ENCODE results near the gene REEP6.

The REEP6 gene

GRCh38 chr19:1457031-1457739 is 33.8 kb upstream of the REEP6 start:
- POLR2A ChIA-PET: no interaction called here
- peaks cover 0 to 64% (median 25%) of the 10 kb centered on the region in 5 experiments for H3K27me3 ChIP-seq (replicated peaks in 2 of 5; ENCODE audit: control insufficient read depth in 4 of 5, insufficient read depth in 5 of 5, low read length in 4 of 5)
- H3K27ac ChIP-seq (ENCODE audit: insufficient read depth in 1 of 2, low read depth in 1 of 2, low read length in 2 of 2, poor library complexity in 1 of 2, severe bottlenecking in 2 of 2): no peak overlapping the region
- no peaks in the 10 kb centered on the region for H3K9me3 ChIP-seq (ENCODE audit: control extremely low read depth in 1 of 5, control insufficient read depth in 4 of 5, insufficient read depth in 2 of 5, low read depth in 1 of 5, low read length in 4 of 5)
- peaks cover 0 to 35% (median 24%) of the 10 kb centered on the region in 4 experiments for H3K4me1 ChIP-seq (ENCODE audit: control extremely low read depth in 1 of 4, control insufficient read depth in 4 of 4, insufficient read depth in 4 of 4, low read length in 3 of 4)
- 18% methylated on average over 43 of the region's 48 CpGs for WGBS (ENCODE audit: insufficient coverage)
- CTCF ChIA-PET: interaction anchor here (2.6 to 7.3 kb wide), 3 partner anchors 10 to 16 kb away, joined by 6 to 49 read pairs (median 15); no protein-coding TSS in a partner anchor
- H3K36me3 ChIP-seq (ENCODE audit: control insufficient read depth in 4 of 4, insufficient read depth in 4 of 4, low read length in 3 of 4): peaks cover 0 to 3% (median 0%) of the 10 kb centered on the region in 4 experiments
- no peak for DNase-seq
- no peak overlapping the region for H3K4me3 ChIP-seq (ENCODE audit: control insufficient read depth in 1 of 7, extremely low read depth in 1 of 7, insufficient read depth in 4 of 7, low read depth in 2 of 7, low read length in 6 of 7)

GRCh38 chr19:1457892-1458291 is 33.1 kb upstream of the REEP6 start:
- CTCF ChIA-PET: interaction anchor here (1.0 to 7.3 kb wide), 4 partner anchors 9 to 15 kb away, joined by 3 to 49 read pairs (median 10); no protein-coding TSS in a partner anchor
- peaks cover 0 to 35% (median 24%) of the 10 kb centered on the region in 4 experiments for H3K4me1 ChIP-seq (ENCODE audit: control extremely low read depth in 1 of 4, control insufficient read depth in 4 of 4, insufficient read depth in 4 of 4, low read length in 3 of 4)
- H3K36me3 ChIP-seq (ENCODE audit: control insufficient read depth in 4 of 4, insufficient read depth in 4 of 4, low read length in 3 of 4): peaks cover 0 to 3% (median 0%) of the 10 kb centered on the region in 4 experiments
- no peak overlapping the region for H3K4me3 ChIP-seq (ENCODE audit: control insufficient read depth in 1 of 7, extremely low read depth in 1 of 7, insufficient read depth in 4 of 7, low read depth in 2 of 7, low read length in 6 of 7)
- H3K27ac ChIP-seq (ENCODE audit: insufficient read depth in 1 of 2, low read depth in 1 of 2, low read length in 2 of 2, poor library complexity in 1 of 2, severe bottlenecking in 2 of 2): no peak overlapping the region
- POLR2A ChIA-PET: no interaction called here
- peaks cover 0 to 57% (median 25%) of the 10 kb centered on the region in 5 experiments for H3K27me3 ChIP-seq (replicated peaks in 2 of 5; ENCODE audit: control insufficient read depth in 4 of 5, insufficient read depth in 5 of 5, low read length in 4 of 5)
- WGBS (ENCODE audit: insufficient coverage): 91% methylated on average over 16 of the region's 16 CpGs
- no peak for DNase-seq
- H3K9me3 ChIP-seq (ENCODE audit: control extremely low read depth in 1 of 5, control insufficient read depth in 4 of 5, insufficient read depth in 2 of 5, low read depth in 1 of 5, low read length in 4 of 5): no peaks in the 10 kb centered on the region

GRCh38 chr19:1459479-1459878 is 31.5 kb upstream of the REEP6 start:
- Histone ChIP-seq H3K27ac (ENCODE audit: insufficient read depth in 1 of 2, low read depth in 1 of 2, low read length in 2 of 2, poor library complexity in 1 of 2, severe bottlenecking in 2 of 2) (no peak overlapping the region), H3K36me3 (ENCODE audit: control insufficient read depth in 4 of 4, insufficient read depth in 4 of 4, low read length in 3 of 4) (peaks cover 0 to 3% (median 0%) of the 10 kb centered on the region in 4 experiments), H3K9me3 (ENCODE audit: control extremely low read depth in 1 of 5, control insufficient read depth in 4 of 5, insufficient read depth in 2 of 5, low read depth in 1 of 5, low read length in 4 of 5) (no peaks in the 10 kb centered on the region), H3K4me1 (ENCODE audit: control extremely low read depth in 1 of 4, control insufficient read depth in 4 of 4, insufficient read depth in 4 of 4, low read length in 3 of 4) (peaks cover 0 to 25% (median 21%) of the 10 kb centered on the region in 4 experiments), H3K27me3 (replicated peaks in 2 of 5; ENCODE audit: control insufficient read depth in 4 of 5, insufficient read depth in 5 of 5, low read length in 4 of 5) (peaks cover 0 to 46% (median 19%) of the 10 kb centered on the region in 5 experiments), H3K4me3 (ENCODE audit: control insufficient read depth in 1 of 7, extremely low read depth in 1 of 7, insufficient read depth in 4 of 7, low read depth in 2 of 7, low read length in 6 of 7) (no peak overlapping the region)
- ChIA-PET POLR2A (no interaction called here), CTCF (interaction anchor here (3.1 to 7.3 kb wide), 2 partner anchors 8 to 17 kb away, joined by 15 to 49 read pairs; no protein-coding TSS in a partner anchor)
- no peak for DNase-seq
- 86% methylated on average over 6 of the region's 9 CpGs for WGBS (ENCODE audit: insufficient coverage)

- Histone ChIP-seq H3K4me3 (ENCODE audit: control insufficient read depth in 1 of 7, extremely low read depth in 1 of 7, insufficient read depth in 4 of 7, low read depth in 2 of 7, low read length in 6 of 7) (no peak overlapping the region), H3K9me3 (ENCODE audit: control extremely low read depth in 1 of 5, control insufficient read depth in 4 of 5, insufficient read depth in 2 of 5, low read depth in 1 of 5, low read length in 4 of 5) (no peaks in the 10 kb centered on the region), H3K4me1 (ENCODE audit: control extremely low read depth in 1 of 4, control insufficient read depth in 4 of 4, insufficient read depth in 4 of 4, low read length in 3 of 4) (peaks cover 0 to 21% (median 17%) of the 10 kb centered on the region in 4 experiments), H3K27ac (ENCODE audit: insufficient read depth in 1 of 2, low read depth in 1 of 2, low read length in 2 of 2, poor library complexity in 1 of 2, severe bottlenecking in 2 of 2) (no peak overlapping the region), H3K27me3 (replicated peaks in 2 of 5; ENCODE audit: control insufficient read depth in 4 of 5, insufficient read depth in 5 of 5, low read length in 4 of 5) (peaks cover 0 to 51% (median 19%) of the 10 kb centered on the region in 5 experiments), H3K36me3 (ENCODE audit: control insufficient read depth in 4 of 4, insufficient read depth in 4 of 4, low read length in 3 of 4) (peaks cover 0 to 3% (median 0%) of the 10 kb centered on the region in 4 experiments)
- POLR2A ChIA-PET: no interaction called here
- DNase-seq: no peak
- WGBS (ENCODE audit: insufficient coverage): 99% methylated on average over 30 of the region's 36 CpGs
- CTCF ChIA-PET: no interaction called here
Observed at GRCh38 chr19:1460033-1460995, 30.7 kb upstream of the REEP6 start.

- Histone ChIP-seq H3K36me3 (ENCODE audit: control insufficient read depth in 4 of 4, insufficient read depth in 4 of 4, low read length in 3 of 4) (peaks cover 0 to 3% (median 0%) of the 10 kb centered on the region in 4 experiments), H3K9me3 (ENCODE audit: control extremely low read depth in 1 of 5, control insufficient read depth in 4 of 5, insufficient read depth in 2 of 5, low read depth in 1 of 5, low read length in 4 of 5) (no peaks in the 10 kb centered on the region), H3K4me1 (ENCODE audit: control extremely low read depth in 1 of 4, control insufficient read depth in 4 of 4, insufficient read depth in 4 of 4, low read length in 3 of 4) (peaks cover 0 to 19% (median 10%) of the 10 kb centered on the region in 4 experiments), H3K27me3 (replicated peaks in 2 of 5; ENCODE audit: control insufficient read depth in 4 of 5, insufficient read depth in 5 of 5, low read length in 4 of 5) (peaks cover 0 to 54% (median 26%) of the 10 kb centered on the region in 5 experiments), H3K27ac (ENCODE audit: insufficient read depth in 1 of 2, low read depth in 1 of 2, low read length in 2 of 2, poor library complexity in 1 of 2, severe bottlenecking in 2 of 2) (no peak overlapping the region), H3K4me3 (ENCODE audit: control insufficient read depth in 1 of 7, extremely low read depth in 1 of 7, insufficient read depth in 4 of 7, low read depth in 2 of 7, low read length in 6 of 7) (no peak overlapping the region)
- no peak for DNase-seq
- ChIA-PET POLR2A (no interaction called here), CTCF (interaction anchor here (0.6 kb wide), 1 partner anchor 65 kb away, joined by 3 read pairs; no protein-coding TSS in a partner anchor)
- WGBS (ENCODE audit: insufficient coverage): 96% methylated on average over 9 of the region's 24 CpGs
Observed at GRCh38 chr19:1461862-1462261, 29.1 kb upstream of the REEP6 start.

DNA sequence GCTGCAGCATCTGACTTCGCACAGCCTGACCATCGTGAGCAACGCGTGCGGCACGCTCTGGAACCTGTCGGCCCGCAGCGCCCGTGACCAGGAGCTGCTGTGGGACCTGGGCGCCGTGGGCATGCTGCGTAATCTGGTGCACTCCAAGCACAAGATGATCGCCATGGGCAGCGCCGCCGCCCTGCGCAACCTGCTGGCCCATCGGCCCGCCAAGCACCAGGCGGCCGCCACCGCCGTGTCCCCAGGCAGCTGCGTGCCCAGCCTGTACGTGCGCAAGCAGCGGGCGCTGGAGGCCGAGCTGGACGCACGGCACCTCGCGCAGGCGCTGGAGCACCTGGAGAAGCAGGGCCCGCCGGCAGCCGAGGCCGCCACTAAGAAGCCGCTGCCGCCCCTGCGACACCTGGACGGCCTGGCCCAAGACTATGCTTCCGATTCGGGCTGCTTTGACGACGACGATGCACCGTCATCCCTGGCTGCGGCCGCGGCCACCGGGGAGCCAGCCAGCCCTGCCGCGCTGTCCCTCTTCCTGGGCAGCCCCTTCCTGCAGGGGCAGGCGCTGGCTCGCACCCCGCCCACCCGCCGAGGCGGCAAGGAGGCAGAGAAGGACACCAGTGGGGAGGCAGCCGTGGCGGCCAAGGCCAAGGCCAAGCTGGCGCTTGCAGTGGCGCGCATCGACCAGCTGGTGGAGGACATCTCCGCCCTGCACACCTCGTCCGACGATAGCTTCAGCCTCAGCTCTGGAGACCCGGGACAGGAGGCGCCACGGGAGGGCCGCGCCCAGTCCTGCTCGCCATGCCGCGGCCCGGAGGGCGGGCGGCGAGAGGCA is 25.6 kb upstream of the REEP6 start:
- peak overlapping the region in 2 of 7 experiments; percentile 11 to 50 for H3K4me3 ChIP-seq (ENCODE audit: control insufficient read depth in 1 of 7, extremely low read depth in 1 of 7, insufficient read depth in 4 of 7, low read depth in 2 of 7, low read length in 6 of 7)
- 26% methylated on average over 80 of the region's 83 CpGs for WGBS (ENCODE audit: insufficient coverage)
- ChIA-PET POLR2A (interaction anchor here (0.6 to 0.7 kb wide), 2 partner anchors 10 to 26 kb away, joined by 4 to 6 read pairs; partner anchors contain the start of gene REEP6), CTCF (interaction anchor here (1.1 to 5.0 kb wide), 8 partner anchors 7 to 360 kb away, joined by 3 to 35 read pairs (median 4); no protein-coding TSS in a partner anchor)
- peaks cover 0 to 49% (median 34%) of the 10 kb centered on the region in 4 experiments for H3K4me1 ChIP-seq (ENCODE audit: control extremely low read depth in 1 of 4, control insufficient read depth in 4 of 4, insufficient read depth in 4 of 4, low read length in 3 of 4)
- no peaks in the 10 kb centered on the region for H3K36me3 ChIP-seq (ENCODE audit: control insufficient read depth in 4 of 4, insufficient read depth in 4 of 4, low read length in 3 of 4)
- peaks cover 0 to 59% (median 21%) of the 10 kb centered on the region in 5 experiments for H3K27me3 ChIP-seq (replicated peaks in 2 of 5; ENCODE audit: control insufficient read depth in 4 of 5, insufficient read depth in 5 of 5, low read length in 4 of 5)
- no peak overlapping the region for H3K27ac ChIP-seq (ENCODE audit: insufficient read depth in 1 of 2, low read depth in 1 of 2, low read length in 2 of 2, poor library complexity in 1 of 2, severe bottlenecking in 2 of 2)
- peak; percentile 45 to 72 (median 59) for DNase-seq
- H3K9me3 ChIP-seq (ENCODE audit: control extremely low read depth in 1 of 5, control insufficient read depth in 4 of 5, insufficient read depth in 2 of 5, low read depth in 1 of 5, low read length in 4 of 5): no peaks in the 10 kb centered on the region
